HEK293 (cell line): ENCODE data around the gene CACNA2D3.

Experiments used
- MYNN ChIP-seq: fragments of 450-650 bp; formaldehyde crosslinking; IDR thresholded peaks from 2 replicates; pipeline ENCODE4 v1.5.1; 2016; ENCODE audit warnings: missing biosample characterization, missing genetic modification characterization, borderline replicate concordance
- ZNF302 ChIP-seq: fragments of 450-650 bp; formaldehyde crosslinking; IDR thresholded peaks from 2 replicates; pipeline ENCODE4 v1.5.1; 2016; ENCODE audit warnings: missing biosample characterization, missing genetic modification characterization, low read depth
- TF ChIP-seq, protein P1 (sequence below): fragments of 450-650 bp; formaldehyde crosslinking; IDR thresholded peaks from 2 replicates; pipeline ENCODE4 v1.5.1; 2016; ENCODE audit warnings: missing biosample characterization, missing genetic modification characterization, low read depth

DNA sequence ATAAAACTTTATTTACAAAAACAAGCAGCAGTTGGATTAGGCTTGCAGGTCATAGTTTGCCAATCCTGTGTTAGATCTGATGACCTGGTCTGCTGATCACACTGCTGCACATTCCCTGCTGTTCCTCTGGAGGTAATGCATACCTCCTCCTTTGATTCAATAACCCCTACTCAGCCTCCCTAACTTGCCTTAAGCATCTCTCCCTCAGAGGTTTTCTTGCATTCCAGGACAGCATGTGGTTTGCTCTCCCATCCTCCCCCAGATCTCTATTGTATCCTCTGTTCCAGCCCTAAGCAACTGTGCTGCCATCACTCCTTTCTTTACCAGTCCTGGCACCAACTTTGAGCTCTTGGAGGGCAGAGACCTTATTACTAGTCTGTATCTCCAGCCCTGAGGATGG is 63.4 kb downstream of the CACNA2D3 start:
- no peak for TF ChIP-seq MYNN (tag by site-specific recombination)
- TF ChIP-seq ZNF302 (tag by site-specific recombination) = no peak
- TF ChIP-seq, protein P1, sequence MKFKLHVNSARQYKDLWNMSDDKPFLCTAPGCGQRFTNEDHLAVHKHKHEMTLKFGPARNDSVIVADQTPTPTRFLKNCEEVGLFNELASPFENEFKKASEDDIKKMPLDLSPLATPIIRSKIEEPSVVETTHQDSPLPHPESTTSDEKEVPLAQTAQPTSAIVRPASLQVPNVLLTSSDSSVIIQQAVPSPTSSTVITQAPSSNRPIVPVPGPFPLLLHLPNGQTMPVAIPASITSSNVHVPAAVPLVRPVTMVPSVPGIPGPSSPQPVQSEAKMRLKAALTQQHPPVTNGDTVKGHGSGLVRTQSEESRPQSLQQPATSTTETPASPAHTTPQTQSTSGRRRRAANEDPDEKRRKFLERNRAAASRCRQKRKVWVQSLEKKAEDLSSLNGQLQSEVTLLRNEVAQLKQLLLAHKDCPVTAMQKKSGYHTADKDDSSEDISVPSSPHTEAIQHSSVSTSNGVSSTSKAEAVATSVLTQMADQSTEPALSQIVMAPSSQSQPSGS (tag by site-specific recombination) = no peak
